Hippocampal formation (tissue), 2 donors: Measurements from ENCODE around the gene LRP2.

Source experiments
- DNase-seq, 2 donors: peaks; one replicate each; lab custom pipeline; 2025; lab: John Stamatoyannopoulos, UW

LRP2 gene

DNA sequence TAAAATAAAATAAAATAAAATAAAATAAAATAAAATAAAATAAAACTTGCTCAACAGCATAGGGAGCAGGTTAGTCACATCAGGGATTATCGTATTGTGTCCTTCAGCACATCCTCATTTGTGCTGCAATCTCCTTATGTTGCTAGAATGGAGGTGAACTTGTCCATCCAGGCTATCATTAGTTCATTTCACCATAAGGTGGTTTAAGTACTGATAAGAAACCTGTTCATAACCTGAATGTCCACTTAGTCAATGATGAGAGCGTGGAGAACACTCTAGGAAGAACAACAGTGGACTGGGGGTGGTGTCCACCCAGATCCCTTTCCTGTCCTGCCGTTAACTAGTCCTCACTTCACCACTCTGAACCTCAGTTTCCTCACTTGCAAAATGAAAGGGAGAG, 271.1 kb downstream of the LRP2 start:
- no peak for DNase-seq

DNA sequence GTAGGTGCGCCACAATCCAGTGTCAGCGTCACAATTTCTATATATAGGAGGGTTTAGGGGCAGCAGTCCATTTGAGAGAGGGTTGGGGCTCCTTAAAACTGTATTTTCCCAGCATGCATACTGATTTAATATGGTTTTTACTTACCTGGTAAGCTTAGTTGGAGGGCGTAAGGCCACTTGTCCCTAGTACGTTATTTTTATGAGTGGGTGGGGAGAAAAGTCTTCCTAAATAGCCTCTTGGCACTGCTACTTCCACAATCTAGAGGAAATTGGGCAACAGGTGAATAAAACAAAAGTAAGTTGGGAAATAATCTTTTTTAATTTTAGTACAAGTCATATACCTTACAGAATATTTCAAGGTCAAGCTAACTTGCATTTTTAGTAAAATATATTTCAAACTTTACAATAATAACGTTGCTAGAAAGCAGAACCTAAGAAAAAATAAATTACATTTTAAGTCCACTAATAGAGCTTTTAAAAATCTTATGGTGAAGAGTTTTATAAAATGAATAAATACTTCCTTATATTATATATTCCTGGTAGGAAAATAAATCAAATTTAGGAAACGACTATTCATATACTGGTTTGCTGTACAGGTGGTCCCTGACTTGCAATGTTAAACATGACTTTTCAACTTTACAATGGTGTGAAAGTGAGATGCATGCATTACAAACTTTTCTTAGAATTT, 272.1 kb downstream of the LRP2 start:
- DNase-seq = no peak

DNA sequence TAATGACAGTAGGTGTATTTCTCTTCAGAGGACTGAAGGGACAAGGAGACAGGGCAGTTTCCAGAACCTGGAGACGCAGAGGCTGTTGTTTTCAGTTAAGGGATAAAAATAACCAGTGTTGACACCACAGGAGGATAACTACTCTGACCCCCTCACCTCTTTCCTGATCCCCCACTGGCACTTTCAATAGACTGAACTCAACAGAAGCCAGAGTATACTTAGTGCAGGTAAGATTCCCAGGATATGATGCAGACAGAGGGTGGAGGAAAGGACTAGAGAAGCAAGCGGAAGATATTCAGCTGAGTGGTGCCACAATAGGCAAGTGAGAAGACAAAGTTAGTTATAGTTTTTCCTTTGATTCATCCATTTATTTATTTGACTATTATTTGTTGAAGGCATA, 273.2 kb downstream of the LRP2 start:
- DNase-seq = no peak

DNA sequence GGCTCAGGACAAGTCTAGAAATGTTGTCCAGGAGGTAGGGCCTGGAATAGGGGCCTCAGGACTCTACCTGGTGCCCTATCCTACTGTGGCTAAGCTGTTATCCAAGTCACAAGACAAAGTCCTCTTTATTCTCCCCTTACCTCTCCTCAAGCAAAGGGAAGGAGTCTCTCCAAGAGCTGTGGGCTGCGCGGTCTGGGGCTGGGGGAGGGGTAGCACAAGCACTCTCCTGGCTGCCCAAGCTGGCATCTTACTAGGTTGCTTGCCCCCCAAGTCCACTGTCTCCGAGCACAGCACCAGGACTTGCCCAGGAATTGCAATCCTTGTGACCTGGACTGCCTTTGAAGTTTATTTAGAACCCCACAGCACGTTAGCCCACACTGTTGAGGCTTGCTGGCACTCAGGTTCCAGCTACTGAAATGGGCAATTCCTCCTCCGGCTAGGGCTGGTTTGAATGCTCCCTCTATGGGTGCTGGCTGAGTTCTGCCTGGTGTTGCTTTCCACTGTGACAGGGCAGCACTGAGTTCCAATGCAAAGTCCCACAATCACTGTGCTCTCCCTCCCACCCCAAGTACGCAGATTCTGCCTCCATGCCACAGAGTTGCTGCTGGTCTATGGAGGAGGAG, 274.5 kb downstream of the LRP2 start:
- DNase-seq = peak in 1 of 2 donors; percentile 18

DNA sequence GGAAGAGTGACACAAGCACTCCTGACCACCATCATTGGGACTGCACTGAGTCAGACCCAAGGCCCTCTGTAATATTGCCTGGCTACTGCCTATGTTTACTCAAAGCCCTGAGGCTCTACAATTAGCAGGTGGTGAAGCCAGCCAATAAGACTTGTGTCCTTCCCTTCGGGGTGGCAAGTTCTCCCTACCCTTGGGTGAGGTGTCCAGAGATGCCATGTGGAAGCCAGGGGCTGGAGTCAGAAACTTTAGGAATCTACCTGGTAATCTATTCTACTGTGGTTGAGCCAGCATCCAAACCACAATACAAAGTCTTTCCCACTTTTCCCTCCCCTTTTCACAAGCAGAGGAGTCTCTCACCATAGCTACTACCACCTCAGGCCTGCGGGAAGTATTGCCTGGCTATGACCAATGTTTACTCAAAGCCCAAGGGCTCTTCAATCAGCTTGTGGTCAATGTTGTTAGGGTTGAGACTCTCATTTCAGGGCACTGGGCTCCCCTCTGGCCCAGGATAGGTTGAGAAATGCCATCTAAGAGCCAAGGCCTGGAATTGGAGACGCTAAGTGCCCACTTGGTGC, 275.4 kb downstream of the LRP2 start:
- DNase-seq = no peak

DNA sequence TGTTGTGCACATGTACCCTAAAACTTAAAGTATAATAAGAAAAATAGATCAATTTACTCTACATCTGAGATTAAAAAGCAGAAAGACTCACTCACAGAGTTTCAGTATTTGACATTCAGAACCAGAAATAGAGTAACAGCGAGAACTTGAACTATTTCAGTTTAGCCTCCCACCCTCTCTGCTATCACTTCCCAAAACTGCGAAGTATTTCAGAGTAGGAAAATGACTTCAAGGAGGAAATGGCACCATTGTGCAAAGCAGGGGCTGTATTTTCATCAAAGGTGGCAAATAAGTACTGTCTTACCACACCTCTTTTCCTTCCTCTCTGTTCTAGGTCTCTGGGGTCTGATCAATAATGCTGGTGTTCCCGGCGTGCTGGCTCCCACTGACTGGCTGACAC, 279.3 kb downstream of the LRP2 start:
- DNase-seq = no peak

DNA sequence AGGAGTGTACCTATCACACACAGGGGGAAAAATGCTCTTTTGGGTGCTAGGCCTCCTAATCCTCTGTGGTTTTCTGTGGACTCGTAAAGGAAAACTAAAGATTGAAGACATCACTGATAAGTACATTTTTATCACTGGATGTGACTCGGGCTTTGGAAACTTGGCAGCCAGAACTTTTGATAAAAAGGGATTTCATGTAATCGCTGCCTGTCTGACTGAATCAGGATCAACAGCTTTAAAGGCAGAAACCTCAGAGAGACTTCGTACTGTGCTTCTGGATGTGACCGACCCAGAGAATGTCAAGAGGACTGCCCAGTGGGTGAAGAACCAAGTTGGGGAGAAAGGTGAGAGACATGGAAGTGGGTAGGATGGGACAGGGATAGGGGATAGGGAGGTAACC, 280.8 kb downstream of the LRP2 start:
- DNase-seq = no peak

DNA sequence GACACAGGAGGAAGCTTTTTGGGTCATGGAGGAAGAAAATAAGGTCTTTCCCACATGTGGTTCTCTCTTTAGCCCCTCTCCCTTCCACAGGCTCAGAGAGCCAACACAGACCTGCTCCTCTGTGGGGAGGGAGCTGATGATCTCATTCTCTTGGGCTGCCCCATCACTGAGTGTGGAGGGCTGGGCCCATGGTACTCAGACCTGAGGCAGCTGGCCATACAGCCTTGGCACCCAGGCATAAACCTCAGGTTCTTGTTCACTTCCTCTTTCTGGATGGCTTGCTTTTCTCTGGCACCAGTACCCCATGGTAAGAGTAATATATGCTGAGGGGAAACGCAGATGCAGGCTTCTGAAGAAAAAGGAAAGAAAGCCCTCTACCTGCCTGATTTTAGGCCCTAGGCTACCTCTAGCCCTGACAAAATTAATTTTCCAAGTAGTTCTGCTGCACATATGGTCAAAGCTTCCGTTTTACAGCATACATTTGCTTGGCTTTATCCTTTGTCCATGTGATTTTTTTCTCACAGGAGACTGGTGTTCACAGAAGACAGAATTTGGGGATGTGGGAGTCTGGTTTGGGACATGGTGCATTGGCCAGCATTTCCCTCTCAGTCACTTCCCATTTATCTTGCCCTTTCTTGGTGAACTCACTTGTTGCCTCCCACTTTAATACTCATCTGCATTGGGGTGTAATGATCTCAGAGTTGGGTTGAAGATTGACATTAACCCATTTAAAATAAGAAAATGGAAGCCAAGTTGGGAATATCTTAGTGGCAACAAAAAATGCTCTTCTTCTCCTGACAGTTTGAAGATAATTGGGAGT, 281.9 kb downstream of the LRP2 start:
- DNase-seq = no peak

DNA sequence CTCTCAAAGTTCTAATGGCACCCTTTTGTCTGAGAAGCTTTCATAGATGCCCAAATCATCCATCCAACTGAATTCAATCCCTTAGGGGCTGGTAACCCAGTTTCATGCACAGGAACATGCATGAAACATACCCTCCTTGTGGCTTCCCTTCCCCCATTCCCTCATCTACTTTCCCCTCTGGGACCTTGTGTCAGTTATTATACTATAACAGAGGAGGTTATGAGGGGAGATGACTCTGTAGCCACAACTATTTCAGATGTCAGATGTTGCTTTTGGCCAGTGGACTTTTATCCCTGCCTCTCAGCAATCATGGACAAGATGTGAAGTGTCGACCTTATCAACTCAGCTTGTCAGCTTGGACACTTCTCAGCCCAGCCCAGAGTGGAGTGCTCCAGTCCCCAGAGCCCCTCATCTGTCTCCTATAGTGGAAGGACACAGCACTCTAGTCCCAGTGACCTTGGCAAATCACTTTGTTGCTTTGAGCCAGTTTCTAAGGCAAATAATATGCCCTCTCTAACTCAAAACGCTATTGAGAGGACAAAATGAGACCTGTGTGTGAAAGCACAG, 284.6 kb downstream of the LRP2 start:
- no peak for DNase-seq
